CD8-positive, alpha-beta memory T cell (primary cell): ENCODE data around the gene FOXL3. TPM values are rescaled to one million over a fixed set of nuclear protein-coding genes. Genes with fewer than 3 reads are reported as not detected.
"Not testable (repeated sequence)": the region's sequence is repeated elsewhere in the genome, so short reads cannot be mapped to it uniquely, and the experiment has no call there.

Source experiments
- CTCF ChIA-PET: fragments of 350-600 bp; sonication (Branson Sonifier 250); formaldehyde crosslinking; loops from one replicate; lab custom pipeline; 2021; ENCODE audit warnings: antibody characterized with exemption; lab: Charles Lee
- POLR2A ChIA-PET: fragments of 350-600 bp; sonication (Branson Sonifier 250); formaldehyde crosslinking; loops from one replicate; lab custom pipeline; 2021; ENCODE audit warnings: antibody characterized with exemption; lab: Charles Lee
- DNase-seq, 5 donors: peaks; one replicate each; pipeline versions ENCODE4 v3.0.0 to v3.0.0-alpha.2; 2020 to 2022; ENCODE audit warnings: mixed read lengths in 1 of 5
- H3K27ac ChIP-seq: one replicate; pipeline ENCODE4 v1.7.0; 2013; ENCODE audit warnings: low read depth, mild to moderate bottlenecking, low read length, moderate library complexity
- H3K27me3 ChIP-seq: 2 replicates; pipeline ENCODE4 v1.7.0; 2013; ENCODE audit warnings: low read length, mild to moderate bottlenecking; ENCODE audit not compliant: insufficient read depth, poor library complexity, severe bottlenecking
- H3K36me3 ChIP-seq: 2 replicates; pipeline ENCODE4 v1.7.0; 2013; ENCODE audit warnings: mild to moderate bottlenecking, low read length, moderate library complexity; ENCODE audit not compliant: insufficient read depth
- H3K4me1 ChIP-seq: 2 replicates; pipeline ENCODE4 v1.7.0; 2013; ENCODE audit warnings: mild to moderate bottlenecking, low read length, moderate library complexity; ENCODE audit not compliant: insufficient read depth
- H3K4me3 ChIP-seq: 2 replicates; pipeline ENCODE4 v1.7.0; 2013; ENCODE audit warnings: mild to moderate bottlenecking, low read length
- H3K9me3 ChIP-seq: 2 replicates; pipeline ENCODE4 v1.7.0; 2013; ENCODE audit warnings: mild to moderate bottlenecking, low read length
- H3K27ac Mint-ChIP-seq, 8 donors: one replicate each; pipeline ENCODE4 v1.8.0; 2020 to 2021; ENCODE audit warnings: mixed read lengths in 8 of 8, mild to moderate bottlenecking in 6 of 8, inconsistent platforms in 3 of 8, moderate library complexity in 3 of 8
- H3K27me3 Mint-ChIP-seq, 2 donors: one replicate each; pipeline ENCODE4 v1.8.0; 2020 to 2021; ENCODE audit warnings: mixed read lengths in 2 of 2, mild to moderate bottlenecking in 1 of 2, moderate library complexity in 1 of 2
- H3K36me3 Mint-ChIP-seq, 3 donors: one replicate each; pipeline ENCODE4 v1.8.0; 2020 to 2021; ENCODE audit warnings: mixed read lengths in 3 of 3, inconsistent platforms in 1 of 3, mild to moderate bottlenecking in 1 of 3
- H3K4me1 Mint-ChIP-seq, 3 donors: one replicate each; pipeline ENCODE4 v1.8.0; 2020 to 2021; ENCODE audit warnings: mixed read lengths in 3 of 3, inconsistent platforms in 1 of 3, mild to moderate bottlenecking in 1 of 3
- H3K4me3 Mint-ChIP-seq, 7 donors: one replicate each; pipeline ENCODE4 v1.8.0; 2020 to 2021; ENCODE audit warnings: mixed read lengths in 7 of 7, mild to moderate bottlenecking in 6 of 7, moderate library complexity in 4 of 7, inconsistent platforms in 2 of 7
- H3K9me3 Mint-ChIP-seq, 5 donors: one replicate each; pipeline ENCODE4 v1.8.0; 2020 to 2022; ENCODE audit warnings: mixed read lengths in 5 of 5, mild to moderate bottlenecking in 3 of 5, moderate library complexity in 2 of 5, inconsistent platforms in 1 of 5
- polyA plus RNA-seq: library from polyadenylated mRNA; unstranded; fragments of 300-500 nt; fragmentation: Illumina TruSeq; gene quantifications from one replicate; pipeline ENCODE4 v1.2.3, GENCODE V29; 2021
- total RNA-seq, 2 experiments: library from RNA; stranded (reverse); gene quantifications; one replicate each; pipeline ENCODE4 v1.2.3, GENCODE V29; 2021

The FOXL3 gene
- total and polyA plus RNA-seq, 3 experiments from 2014 or later: not detected

DNA sequence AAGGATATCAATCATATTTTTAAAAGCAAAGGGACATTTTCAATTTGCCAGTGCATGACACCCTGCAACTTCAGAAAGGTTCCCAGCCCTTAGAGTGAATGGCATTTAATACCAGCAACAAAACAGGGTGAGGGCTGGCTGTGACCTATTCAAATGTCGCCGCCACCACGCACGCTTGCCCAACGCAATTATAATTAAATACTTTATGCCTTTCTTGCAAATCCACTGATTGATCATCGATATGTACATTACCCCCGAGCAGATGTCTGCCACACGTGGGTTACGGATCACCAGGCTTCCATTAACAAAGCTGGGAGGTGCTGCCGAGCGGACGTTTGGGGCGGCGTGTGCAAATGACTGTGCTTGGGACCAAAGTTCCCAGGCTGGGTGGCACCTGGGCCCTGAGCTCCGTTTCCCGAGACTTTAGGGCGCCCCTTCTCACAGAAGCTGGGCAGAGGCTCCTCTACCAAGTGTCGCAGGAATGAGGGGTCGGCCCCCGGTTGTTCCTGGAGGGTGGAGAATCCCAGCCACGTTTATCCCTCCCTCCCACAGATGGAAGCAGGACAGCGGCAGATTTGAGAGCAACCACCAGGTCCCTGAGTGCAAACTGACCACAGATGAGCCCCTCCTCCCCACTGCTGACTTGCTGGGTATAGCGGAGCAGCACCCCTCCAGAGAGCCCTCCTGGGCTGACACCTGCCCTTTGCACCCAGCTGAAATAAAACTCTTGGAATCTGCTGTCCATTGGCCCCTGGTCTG, 3.9 kb downstream of the FOXL3 start:
- H3K36me3 ChIP-seq: no peaks in the 10 kb centered on the region
- no peak overlapping the region for H3K4me3 Mint-ChIP-seq

DNA sequence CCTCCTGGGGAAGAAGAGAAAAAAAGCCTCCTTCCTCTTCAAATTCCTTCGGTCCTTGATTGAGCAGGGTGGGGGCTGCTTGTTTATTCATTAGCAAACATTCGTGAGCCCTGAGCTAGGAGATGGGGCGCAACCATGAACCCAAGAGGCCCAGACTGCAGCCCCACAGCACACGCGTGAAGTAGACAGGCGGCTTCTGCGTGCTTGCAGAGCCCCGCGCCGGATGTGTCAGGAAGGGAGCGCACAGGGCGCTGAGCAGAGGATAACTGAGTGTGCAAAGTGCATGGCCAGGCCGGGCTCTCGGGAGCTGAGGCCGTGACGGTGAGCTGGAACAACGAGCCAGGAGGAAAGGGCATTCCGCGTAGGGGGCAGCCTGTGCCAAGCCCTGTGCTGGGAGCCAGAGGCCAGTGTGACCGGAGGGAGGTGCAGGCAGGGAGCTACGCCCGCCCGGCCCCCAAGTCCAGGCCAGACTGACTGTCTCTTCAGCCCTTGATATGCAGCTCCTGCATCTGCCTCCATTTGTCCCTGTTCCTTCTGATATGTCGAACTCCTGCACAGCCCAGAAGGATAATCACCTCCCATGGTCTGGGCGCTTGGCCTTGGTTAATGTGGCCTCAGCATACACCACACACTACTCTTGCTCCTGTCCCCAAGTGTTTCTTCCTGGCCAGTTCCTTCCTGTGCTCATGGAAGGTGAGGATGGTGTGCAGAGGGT, 4.6 kb downstream of the FOXL3 start:
- H3K9me3 Mint-ChIP-seq: no peaks in the 10 kb centered on the region
- Histone ChIP-seq H3K4me1 (no peaks in the 10 kb centered on the region), H3K36me3 (no peaks in the 10 kb centered on the region), H3K27me3 (peaks cover 12% of the 10 kb centered on the region), H3K4me3 (no peak overlapping the region), H3K9me3 (no peaks in the 10 kb centered on the region), H3K27ac (no peak overlapping the region)
- H3K27ac Mint-ChIP-seq: peak overlapping the region in 1 of 8 donors; percentile 73
- CTCF ChIA-PET: no interaction called here
- H3K27me3 Mint-ChIP-seq: peaks cover 22 to 24% of the 10 kb centered on the region in 2 donors
- POLR2A ChIA-PET: no interaction called here
- H3K36me3 Mint-ChIP-seq: no peaks in the 10 kb centered on the region
- DNase-seq: no peak
- H3K4me1 Mint-ChIP-seq: no peaks in the 10 kb centered on the region
- no peak overlapping the region for H3K4me3 Mint-ChIP-seq

More for the DNA sequence above, 3.9 kb downstream of the FOXL3 start:
- H3K4me1 Mint-ChIP-seq: no peaks in the 10 kb centered on the region
- no peaks in the 10 kb centered on the region for H3K9me3 Mint-ChIP-seq
- ChIA-PET CTCF (no interaction called here), POLR2A (no interaction called here)
- H3K9me3 ChIP-seq: no peaks in the 10 kb centered on the region
- no peak overlapping the region for H3K4me3 ChIP-seq
- H3K27me3 ChIP-seq: peaks cover 12% of the 10 kb centered on the region
- no peak for DNase-seq
- H3K27ac Mint-ChIP-seq: no peak overlapping the region
- H3K4me1 ChIP-seq: no peaks in the 10 kb centered on the region
- H3K36me3 Mint-ChIP-seq: no peaks in the 10 kb centered on the region
- no peak overlapping the region for H3K27ac ChIP-seq
- H3K27me3 Mint-ChIP-seq: peaks cover 26 to 27% of the 10 kb centered on the region in 2 donors

DNA sequence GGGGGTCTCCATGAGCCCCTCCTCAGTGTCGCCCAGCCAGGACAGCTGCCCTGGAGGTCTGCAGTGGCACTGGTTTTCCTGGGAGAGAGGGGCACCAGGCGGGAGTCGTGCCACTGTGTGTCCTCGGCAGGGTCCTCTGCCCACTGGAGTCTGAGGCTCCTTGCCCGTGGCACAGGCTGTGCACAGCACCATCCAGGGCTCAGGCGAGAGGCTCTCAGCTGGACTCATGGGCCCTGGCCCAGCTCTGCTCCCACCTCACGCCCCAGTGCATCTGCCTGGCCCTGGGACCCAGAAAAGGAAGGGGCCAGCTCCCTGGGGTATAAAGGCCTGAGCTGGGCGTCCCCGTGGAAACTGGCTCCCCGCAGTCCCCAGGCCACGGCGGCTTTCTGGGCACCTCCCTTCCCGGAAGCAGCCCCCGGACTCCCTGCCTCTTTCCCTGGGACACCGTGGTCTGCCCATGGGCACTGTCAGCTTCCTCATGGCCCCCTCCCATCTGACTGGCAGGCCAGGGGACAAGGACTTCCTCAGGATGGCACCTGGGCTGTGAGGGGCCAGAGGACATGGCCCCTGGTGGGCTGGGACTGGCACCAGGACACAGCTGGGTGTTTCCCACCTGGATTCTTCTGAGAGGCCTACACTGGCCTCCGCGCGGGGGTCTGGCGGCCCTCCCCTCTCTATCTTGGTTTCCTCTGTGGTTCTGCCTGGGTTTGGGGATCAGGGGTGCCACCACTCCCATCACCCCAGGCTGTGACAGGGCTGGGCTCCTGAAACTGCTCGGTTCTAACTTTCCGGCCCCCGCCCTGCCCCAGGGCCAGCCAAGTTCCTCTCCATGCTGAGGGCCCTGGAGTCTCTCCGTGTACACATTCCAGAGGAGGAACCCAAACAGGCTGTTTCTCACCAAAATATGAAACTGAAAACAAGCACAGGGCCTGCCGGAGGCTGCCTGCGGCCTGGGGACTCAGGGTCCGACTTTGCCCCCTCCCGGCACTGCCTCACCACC, 5.5 kb downstream of the FOXL3 start:
- CTCF ChIA-PET: no interaction called here
- no peak for DNase-seq
- Histone ChIP-seq H3K36me3 (no peaks in the 10 kb centered on the region), H3K4me1 (no peaks in the 10 kb centered on the region), H3K27ac (no peak overlapping the region), H3K27me3 (peaks cover 12% of the 10 kb centered on the region), H3K4me3 (no peak overlapping the region), H3K9me3 (no peaks in the 10 kb centered on the region)
- no peaks in the 10 kb centered on the region for H3K4me1 Mint-ChIP-seq
- no peak overlapping the region for H3K4me3 Mint-ChIP-seq
- H3K36me3 Mint-ChIP-seq: no peaks in the 10 kb centered on the region
- H3K27me3 Mint-ChIP-seq: peaks cover 20 to 24% of the 10 kb centered on the region in 2 donors
- H3K27ac Mint-ChIP-seq: no peak overlapping the region
- H3K9me3 Mint-ChIP-seq: no peaks in the 10 kb centered on the region
- POLR2A ChIA-PET: no interaction called here

DNA sequence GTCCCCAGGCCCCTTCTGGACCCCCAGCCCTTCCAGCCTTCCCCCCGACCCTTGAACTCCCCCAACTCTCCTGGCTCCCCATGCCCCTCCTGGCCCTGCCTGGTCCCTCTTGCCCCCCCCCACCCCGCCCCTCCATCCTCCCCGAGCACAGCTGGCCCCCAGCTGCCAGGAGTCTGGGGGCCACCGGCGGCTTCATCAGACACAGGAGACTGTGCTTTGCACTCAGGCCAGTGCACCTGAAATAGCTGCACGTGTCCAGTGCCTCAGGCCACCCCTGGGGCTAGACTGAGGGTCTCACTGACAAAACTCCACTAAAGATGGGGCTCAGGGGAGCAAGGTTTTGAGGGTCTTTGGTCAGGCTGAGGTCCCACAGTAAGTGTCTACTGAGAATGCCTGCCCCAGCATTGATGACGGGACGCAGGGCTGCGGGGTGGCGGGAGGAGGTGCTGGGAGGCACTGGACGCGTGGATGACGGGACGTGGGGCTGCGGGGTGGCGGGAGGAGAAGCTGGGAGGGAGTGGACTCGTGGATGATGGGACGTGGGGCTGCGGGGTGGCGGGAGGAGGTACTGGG, 6.5 kb downstream of the FOXL3 start:
- Mint-ChIP-seq H3K27me3 (peaks cover 19 to 21% of the 10 kb centered on the region in 2 donors), H3K36me3 (no peaks in the 10 kb centered on the region), H3K27ac (no peak overlapping the region), H3K4me1 (no peaks in the 10 kb centered on the region), H3K4me3 (no peak overlapping the region), H3K9me3 (no peaks in the 10 kb centered on the region)
- Histone ChIP-seq H3K36me3 (no peaks in the 10 kb centered on the region), H3K9me3 (no peaks in the 10 kb centered on the region), H3K4me1 (no peaks in the 10 kb centered on the region), H3K27me3 (peaks cover 12% of the 10 kb centered on the region), H3K27ac (no peak overlapping the region), H3K4me3 (no peak overlapping the region)
- no peak for DNase-seq
- ChIA-PET CTCF (no interaction called here), POLR2A (no interaction called here)

DNA sequence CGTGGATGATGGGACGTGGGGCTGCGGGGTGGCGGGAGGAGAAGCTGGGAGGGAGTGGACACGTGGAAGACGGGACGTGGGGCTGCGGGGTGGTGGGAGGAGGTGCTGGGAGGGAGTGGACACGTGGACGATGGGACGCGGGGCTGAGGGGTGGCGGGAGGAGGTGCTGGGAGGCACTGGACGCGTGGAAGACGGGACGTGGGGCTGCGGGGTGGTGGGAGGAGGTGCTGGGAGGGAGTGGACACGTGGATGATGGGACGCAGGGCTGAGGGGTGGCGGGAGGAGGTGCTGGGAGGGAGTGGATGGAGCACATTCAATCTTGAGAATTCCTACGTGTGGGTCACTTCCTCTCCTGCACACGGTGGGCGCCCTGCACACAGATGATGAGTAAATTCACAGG, 7.2 kb downstream of the FOXL3 start:
- POLR2A ChIA-PET, H3K27ac Mint-ChIP-seq: not testable (repeated sequence)

DNA sequence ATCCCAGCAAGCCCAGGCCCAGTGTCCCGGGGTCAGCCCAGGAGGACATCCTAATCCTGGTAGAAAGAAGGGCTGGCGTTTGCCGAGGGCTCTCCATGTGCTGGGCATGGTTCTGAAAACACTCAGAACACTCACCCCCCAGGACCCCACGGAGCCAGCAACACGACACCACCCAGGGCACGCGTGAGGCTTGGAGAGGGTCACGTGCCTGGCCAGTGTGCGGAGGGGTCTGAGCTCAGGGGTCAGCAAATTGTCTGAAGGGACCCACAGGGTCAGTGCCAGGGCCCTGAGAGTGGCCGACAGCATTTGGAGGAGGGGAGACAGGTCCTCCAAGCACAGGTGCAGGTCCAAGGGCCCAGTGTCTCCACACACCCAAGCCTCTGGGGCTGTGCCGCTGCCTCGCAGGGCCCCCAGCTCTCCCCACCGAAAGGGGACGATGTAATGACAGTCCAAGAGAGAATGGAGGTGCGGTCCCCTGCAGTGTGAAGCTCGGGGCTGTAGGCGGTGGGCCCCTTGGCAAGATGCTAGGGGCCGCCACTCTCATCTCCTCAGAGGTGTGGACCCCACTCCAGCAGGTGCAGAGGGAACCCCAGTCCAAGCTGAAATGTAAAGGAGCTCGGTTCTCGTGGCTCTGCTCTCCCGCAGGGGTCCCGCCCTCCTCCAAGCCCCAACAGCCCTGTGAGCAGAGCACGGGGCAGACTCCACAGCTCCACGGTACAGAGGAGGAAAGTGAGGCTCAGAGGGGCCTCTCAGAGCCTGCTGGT, 7.8 kb downstream of the FOXL3 start:
- CTCF ChIA-PET: no interaction called here
- Mint-ChIP-seq H3K36me3 (no peaks in the 10 kb centered on the region), H3K9me3 (no peaks in the 10 kb centered on the region), H3K27ac (no peak overlapping the region), H3K4me3 (no peak overlapping the region), H3K4me1 (no peaks in the 10 kb centered on the region), H3K27me3 (peaks cover 13 to 14% of the 10 kb centered on the region in 2 donors)
- Histone ChIP-seq H3K36me3 (no peaks in the 10 kb centered on the region), H3K4me3 (no peak overlapping the region), H3K9me3 (no peaks in the 10 kb centered on the region), H3K27me3 (no peaks in the 10 kb centered on the region), H3K4me1 (no peaks in the 10 kb centered on the region), H3K27ac (no peak overlapping the region)
- DNase-seq: no peak
- POLR2A ChIA-PET: no interaction called here

More for the DNA sequence above, 7.2 kb downstream of the FOXL3 start:
- H3K9me3 ChIP-seq, H3K4me1 ChIP-seq, H3K27ac ChIP-seq, H3K9me3 Mint-ChIP-seq, H3K27me3 ChIP-seq, H3K36me3 ChIP-seq, CTCF ChIA-PET, DNase-seq, H3K4me3 Mint-ChIP-seq, H3K4me1 Mint-ChIP-seq, H3K36me3 Mint-ChIP-seq, H3K4me3 ChIP-seq: not testable (repeated sequence)
- peaks cover 13 to 15% of the 10 kb centered on the region in 2 donors for H3K27me3 Mint-ChIP-seq

DNA sequence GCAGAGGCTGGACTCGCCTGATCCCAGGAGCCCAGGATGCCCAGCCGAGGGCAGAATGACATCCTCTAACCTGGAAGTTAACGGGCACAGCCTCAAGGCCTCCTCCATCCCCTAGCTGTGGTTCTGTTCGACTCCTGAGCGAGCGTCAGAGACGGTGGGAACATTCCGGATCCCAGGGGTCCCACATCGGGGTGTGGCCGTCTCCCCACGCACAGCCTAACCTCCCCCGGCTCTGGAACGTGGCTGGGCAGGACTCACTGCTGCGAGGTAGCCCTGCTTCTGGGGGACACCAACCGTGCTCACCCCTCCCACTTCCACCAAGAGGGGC, 8.4 kb downstream of the FOXL3 start:
- ChIA-PET POLR2A (no interaction called here), CTCF (no interaction called here)
- Mint-ChIP-seq H3K9me3 (no peaks in the 10 kb centered on the region), H3K4me3 (no peak overlapping the region), H3K36me3 (no peaks in the 10 kb centered on the region), H3K4me1 (no peaks in the 10 kb centered on the region), H3K27me3 (peaks cover 8% of the 10 kb centered on the region in 2 donors), H3K27ac (no peak overlapping the region)
- Histone ChIP-seq H3K27ac (no peak overlapping the region), H3K9me3 (no peaks in the 10 kb centered on the region), H3K27me3 (no peaks in the 10 kb centered on the region), H3K36me3 (no peaks in the 10 kb centered on the region), H3K4me1 (no peaks in the 10 kb centered on the region), H3K4me3 (no peak overlapping the region)
- DNase-seq: no peak
